HS-27A (cell line): Measurements from ENCODE around the gene TCF7L1.
"Not testable (repeated sequence)": the region's sequence is repeated elsewhere in the genome, so short reads cannot be mapped to it uniquely, and the experiment has no call there.

Experiments used
- DNase-seq: peaks from one replicate; pipeline ENCODE4 v3.0.0-alpha.2; 2012; ENCODE audit warnings: low read depth, missing footprints

Gene TCF7L1

DNA sequence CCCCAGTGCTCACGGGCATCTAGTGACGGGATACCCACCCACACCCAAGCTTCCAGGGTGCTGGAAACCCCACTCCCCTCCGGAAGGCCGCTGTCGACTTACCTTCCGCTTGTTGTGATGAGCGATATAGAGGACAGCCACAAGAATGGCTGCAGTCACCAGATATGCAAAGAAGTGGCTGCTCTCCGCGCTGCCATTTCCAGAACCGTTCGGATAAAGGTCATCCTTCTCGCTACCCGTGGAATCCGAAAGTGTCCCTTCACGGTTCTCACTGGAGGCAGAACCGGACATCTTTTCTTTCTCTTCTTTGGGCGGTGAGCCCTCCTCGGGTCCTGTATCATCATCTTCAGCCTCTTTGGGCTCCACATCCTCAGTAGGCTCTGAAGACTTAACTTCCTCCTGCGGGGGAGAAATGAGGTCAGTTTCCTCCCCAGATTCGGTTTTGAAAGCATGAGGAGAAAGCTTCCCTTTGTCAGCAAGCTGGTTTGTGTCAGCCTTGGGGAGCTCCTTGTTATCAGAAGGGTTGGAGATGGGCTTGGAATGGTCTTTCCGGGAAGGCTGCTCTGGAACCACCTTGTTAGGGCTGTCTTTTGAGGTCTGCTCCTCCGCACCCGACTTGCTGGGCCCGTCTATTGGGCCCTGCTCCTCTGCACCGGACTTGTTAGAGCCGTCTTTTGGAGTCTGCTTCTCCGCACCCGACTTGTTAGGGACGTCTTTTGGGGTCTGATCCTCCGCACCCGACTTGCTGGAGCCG lies 193.4 kb downstream of the TCF7L1 start:
- DNase-seq = no peak

DNA sequence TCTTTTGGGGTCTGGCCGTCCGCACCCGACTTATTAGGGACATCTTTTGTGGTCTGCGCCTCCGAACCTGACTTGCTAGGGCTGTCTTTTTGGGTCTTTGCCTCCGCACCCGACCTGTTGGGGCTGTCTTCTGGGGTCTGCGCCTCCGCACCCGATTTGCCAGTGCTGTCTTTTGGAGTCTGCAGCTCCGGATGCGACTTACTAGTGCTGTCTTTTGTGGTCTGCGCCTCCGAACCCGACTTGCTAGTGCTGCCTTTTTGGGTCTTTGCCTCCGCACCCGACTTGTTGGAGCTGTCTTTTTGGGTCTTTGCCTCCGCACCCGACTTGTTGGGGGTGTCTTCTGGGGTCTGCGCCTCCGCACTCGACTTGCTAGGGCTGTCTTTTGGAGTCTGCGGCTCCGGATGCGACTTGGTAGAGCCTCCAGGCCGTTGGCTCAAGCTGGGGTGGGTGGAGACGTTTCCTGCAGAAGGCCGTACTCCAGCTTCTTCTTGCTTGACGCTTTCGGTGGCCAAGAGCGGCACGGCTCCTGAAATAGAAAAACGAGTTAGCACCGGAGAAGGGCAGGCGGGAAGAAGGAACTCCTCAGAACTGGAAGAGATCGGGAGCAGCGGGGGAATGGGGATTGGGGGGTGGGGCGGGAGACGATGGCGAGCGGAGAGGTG lies 194.1 kb downstream of the TCF7L1 start:
- peak; percentile 26 for DNase-seq

DNA sequence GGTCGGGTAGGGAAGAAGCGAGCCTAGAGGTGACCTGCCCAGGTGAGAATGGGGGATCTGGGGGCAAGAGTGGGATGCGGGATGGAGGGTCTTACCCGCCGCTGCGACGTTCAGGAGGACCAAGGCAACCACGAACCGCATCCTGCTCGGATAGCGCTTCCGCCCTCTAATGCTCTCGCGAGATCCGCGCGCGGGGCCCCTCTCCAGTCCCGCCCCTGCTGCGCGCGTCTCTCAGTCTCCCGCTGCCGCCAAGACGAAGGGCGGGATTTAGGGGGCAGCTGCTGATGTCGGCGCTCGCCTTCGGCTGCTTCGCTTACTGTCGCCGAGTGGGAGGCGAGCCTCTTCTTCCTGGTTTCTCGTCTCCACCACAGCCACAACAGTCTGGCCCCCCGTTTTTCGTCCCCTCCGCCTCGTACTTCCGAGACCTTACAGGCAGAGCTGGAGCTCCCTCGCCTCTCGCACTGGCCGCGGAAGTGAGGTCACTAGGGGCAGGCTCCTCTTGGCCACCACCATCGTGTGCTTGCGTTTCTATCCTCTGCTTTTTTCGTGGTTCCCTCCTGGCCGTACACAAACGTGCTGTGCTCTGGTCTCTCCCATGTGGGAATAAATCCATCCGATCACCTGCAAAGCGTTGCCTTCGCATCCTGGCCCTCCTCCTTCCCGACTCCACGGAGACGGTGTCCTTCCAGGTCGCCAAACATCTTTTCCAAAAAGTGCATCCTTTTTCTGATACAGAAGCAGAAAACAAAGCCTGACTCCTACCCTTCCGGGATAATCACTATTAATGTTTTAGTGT lies 194.8 kb downstream of the TCF7L1 start, which contains the start of gene TGOLN2:
TSS of gene TGOLN2 (minus strand) at position 168 of the 796 bp plus-strand sequence. CDS start at position 141, 27 bp downstream.
- DNase-seq = peak; percentile 84

DNA sequence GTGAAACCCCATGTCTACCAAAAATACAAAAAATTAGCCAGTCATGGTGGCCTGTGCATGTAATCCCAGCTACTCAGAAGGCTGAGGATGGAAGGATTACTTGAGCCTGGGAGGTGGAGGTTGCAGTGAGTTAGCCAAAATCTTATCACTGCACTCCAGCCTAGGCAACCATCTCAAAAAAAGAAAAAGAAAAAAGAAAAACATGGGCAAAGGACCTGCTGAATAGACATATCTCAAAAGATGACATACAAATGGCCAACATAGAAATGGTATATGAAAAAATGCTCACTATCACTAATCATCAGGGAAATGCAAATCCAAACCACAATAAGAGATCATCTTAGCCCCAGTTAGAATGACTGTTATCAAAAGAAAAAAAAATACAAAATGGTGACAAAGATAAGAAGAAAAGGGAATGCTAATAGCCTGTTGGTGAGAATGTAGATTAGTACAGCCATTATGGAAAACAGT lies 196.0 kb downstream of the TCF7L1 start:
- DNase-seq = no peak

DNA sequence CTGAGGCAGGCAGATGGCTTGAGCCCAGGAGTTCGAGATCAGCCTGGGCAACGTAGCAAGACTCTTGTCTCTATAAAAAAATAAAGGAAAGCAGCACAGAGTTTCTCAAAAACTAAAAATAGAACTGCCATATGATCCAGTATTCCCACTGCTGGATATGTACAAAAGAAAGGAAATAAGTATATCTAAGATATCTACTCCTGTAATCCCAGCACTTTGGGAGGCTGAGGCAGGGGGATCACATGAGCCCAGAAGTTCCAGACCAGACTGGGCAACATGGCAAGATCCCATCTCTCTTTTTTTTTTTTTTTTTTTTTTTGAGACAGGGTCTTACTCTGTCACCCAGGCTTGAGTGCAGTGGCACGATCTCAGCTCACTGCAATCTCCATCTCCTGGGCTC lies 196.5 kb downstream of the TCF7L1 start:
- DNase-seq = not testable (repeated sequence)

DNA sequence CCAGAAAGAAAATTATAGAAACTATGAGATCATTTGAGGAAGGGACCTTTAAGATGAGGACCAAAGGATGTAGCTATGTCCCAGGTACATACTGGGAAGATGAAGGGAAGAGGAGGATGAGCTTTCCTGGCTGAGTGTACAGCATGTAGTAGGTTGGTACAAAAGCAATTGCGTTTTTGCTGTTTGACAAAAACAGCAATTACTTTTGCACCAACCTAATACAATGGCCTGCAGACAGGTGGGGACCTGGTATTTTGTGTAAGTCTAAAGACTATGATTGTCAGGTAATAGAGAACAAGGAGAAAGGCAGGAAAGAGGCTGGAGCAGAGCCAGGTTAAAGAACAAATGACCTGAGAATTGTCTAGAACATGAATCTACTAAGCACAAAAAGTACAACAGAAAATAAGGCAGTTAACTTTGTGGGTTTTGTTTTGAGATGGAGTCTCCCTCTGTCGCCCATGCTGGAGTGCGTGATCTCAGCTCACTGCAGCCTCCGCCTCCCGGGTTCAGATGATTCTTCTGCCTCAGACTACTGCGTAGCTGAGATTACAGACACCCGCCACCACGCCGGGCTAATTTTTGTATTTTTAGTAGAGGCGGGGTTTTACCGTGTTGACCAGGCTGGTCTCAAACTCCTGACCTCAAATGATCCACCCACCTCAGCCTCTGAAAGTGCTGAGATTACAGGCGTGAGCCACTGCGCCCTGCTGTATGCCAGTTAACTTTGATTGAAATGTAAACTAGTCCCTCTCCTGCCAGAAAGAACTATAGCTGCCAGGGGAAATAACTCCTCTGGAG lies 197.8 kb downstream of the TCF7L1 start:
- no peak for DNase-seq

DNA sequence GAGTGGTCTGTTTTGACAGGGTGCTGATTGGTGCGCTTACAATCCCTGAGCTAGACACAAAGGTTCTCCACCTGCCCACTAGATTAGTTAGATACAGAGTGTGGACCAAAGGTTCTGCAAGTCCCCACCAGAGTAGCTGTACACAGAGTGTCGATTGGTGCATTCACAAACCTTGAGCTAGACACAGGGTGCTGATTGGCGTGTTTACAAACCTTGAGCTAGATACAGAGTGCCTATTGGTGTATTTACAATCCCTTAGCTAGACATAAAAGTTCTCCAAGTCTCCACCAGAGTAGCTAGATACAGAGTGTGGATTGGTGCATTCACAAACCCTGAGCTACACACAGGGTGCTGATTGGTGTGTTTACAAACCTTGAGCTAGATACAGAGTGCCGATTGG lies 200.7 kb downstream of the TCF7L1 start:
- DNase-seq = not testable (repeated sequence)

DNA sequence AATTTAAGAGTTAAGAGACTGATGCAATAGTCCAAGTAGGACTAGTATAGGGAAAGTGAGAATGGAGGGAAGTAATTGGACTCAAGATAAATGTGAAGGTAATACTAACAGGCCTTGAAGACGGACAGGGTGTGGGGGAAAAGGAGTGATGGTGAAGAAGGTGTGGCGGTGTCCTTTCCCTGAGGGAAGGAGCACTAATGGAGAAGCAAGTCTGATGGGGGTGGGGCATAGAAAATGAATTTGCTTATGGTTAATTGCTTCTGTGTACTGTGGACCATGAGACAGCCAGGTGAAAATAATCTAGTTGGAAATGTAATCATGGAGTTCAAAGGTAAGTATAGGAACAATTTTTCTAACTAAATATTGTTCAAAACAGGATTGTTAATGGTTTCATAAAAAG lies 201.7 kb downstream of the TCF7L1 start:
- DNase-seq = no peak

DNA sequence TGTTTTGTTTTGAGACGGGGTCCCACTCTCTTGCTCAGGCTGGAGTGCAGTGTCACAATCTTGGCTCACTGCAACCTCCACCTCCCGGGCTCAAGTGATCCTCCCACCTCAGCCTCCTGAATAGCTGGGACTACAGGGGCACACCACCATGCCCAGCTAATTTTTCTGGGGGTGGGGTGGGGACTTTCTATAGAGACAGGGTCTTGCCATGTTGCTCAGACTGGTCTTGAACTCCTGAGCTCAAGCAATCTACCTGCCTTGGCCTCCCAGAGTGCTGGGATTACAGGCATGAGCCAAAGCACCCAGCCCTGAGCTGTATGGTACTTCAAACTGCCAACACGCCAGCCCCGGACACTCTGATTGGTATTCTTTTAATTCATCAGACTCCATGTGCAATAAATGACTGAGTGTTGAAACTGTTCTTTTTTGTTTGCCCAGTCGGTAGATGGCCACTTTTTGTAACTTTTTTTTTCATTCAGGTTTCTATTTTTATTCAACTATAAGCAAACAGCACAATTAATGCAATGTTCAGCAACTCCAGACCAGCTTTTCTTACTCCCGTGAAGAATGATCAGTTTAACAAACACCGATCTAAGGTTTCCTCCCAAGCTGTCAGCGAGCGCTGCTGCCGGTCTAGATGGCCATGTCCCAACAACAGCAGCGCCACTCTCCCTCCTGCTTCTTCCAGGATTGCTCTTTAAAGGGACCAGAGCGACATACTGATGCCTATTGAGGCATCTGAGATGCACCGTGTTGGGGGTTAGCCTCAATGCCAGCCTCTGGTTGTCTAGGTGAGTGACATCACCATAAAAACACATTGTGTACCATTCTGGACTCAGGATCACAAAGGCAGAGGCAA lies 207.1 kb downstream of the TCF7L1 start:
- DNase-seq = no peak

DNA sequence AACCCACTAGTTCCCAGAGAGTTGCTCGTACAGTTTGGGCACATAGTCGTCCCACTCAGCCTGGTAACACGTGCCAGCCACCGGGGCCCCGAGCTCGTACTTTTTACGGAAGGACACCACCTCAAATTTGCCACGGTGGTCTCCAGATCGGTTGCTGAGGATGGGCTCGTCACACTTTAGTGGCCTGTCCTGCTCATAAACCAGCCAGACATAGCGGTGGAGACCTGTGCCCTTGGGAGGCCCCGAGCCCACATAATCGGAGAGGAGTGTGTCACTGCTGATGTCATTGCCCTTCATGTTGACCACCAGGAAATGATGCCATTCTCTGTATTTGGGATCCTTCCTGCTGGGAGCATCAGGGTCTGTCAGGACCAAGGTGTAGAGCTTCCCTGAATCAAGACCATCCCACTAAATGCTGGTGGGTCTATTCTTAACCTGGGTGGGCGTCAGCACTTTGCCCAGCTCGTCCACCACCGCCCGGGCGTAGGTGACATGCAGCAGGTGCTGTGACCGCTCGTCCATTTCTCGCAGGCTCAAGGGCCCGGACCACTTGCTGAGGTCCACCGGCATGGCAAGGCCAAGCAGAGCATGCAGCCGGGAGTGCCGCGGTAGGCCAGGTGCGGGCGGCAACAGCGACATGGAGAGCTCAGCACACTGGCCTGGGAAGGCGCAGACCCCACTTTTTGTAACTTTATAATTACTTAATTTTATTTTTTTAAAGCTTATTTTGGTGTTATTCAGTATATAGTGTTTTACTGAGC lies 208.3 kb downstream of the TCF7L1 start:
- no peak for DNase-seq

DNA sequence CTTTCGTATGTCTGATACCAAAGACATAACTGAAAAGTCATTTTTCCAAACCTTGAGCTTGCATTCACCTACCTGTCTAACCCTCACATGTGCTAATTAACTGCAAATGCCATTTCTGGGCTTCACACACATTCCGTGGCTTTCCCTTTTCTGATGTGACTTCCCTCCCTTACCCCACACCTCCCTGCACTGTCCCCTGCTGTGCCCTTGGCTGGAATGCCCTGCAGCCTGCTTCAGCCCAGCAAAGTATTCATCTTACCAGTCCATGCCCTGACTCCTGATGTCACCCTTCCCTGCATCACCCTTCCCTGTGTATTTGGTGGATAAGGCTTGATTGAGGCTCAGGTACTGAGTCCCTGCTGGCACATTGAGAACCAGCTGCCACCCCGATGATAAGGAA lies 209.0 kb downstream of the TCF7L1 start:
- DNase-seq = no peak

DNA sequence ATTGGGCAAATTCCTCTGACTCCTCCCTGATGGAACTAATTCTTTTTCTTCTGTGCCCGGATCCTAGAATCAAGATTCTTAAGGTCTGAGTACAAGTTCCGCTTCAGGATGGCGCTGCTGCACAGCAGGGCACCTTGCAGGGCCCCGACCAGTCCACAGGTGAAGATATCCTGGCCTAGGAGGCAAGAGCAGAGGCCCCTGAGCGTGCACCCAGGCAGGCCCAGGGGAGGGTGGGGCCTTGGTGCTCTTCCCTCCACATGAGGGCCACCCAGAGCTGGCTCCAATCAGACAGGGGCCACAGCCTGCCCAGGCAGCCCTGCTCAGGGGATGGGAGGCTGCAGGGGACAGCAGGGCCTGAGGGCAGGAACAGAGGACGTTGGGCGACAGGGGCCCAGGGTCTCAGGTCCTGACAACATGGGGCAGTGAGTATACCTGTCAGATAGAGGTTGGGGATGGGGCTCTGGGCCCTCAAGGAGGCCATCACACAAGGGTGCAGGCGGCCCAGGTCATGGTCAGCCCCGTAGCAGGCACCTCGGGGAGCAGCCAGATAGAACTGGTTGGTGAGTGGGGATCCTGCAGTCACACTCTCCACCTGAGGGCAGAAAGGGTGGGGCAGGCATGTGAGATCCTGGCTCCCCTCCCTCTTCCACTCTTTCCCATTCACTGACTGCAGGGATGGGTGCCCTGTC lies 210.2 kb downstream of the TCF7L1 start:
- not testable (repeated sequence) for DNase-seq

DNA sequence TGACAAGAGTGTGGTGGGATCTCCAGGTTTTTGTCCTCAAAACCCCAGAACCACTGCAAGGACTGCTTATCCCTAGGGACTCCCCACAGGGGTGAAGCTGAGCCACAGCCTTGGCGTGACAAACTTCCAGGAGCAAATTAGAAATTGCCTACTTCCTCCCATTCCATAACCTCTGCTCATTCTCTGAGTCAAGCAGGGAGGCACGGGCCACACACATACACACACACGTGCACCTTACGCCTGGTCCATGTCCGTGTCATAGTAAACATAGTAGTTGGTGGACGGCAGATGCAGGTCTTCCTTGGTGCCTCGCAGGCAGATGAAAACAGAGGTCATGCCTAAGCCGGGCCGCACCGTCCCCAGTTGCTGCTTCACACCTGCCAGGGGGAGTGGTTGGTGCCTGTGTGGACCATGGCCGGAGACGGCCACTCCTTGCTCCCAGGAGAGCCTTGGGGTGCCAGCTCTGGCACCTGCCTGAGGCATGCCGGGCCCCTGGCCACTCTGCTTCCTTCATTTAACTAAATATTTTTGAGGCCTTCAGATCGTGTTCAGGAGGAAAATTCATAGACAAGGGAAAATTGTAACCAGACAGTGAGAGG lies 211.3 kb downstream of the TCF7L1 start:
- DNase-seq = no peak

DNA sequence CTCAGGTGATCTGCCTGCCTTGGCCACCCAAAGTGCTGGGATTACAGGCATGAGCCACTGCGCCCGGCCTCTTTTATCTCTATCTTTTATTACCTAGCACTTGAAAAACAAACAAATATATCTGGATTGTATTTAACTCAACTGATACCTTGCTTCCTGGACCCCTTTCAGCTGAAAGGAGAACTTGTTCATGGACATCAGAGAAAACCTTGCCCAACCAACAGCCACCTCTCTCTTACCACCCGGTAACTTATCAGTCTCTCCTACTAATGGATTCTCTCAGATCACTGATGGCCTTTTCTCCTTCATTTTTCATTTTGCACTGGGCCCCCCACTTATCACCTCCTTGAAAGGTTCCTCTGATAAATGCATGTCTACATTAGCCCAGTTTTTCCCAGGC lies 214.4 kb downstream of the TCF7L1 start:
- no peak for DNase-seq

DNA sequence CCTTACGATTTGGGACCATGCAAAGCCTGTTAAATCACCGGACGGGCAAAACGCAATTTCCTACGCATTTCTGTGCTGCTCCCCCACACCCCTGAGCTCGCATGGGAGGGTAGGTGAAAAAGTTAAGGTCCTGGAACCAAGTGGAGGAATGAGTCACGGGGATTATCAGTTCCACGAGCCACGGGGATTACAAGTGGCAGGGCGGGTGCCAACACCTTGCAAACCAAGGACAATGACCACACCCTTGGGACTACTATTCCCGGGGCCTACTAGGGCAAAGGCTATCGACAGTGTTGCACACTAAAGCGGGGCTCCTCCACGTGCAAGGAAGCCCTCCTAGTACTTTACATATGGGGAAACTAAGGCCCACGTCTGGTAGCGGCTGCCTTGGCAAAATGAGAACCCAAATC lies 220.7 kb downstream of the TCF7L1 start:
- peak; percentile 26 for DNase-seq

DNA sequence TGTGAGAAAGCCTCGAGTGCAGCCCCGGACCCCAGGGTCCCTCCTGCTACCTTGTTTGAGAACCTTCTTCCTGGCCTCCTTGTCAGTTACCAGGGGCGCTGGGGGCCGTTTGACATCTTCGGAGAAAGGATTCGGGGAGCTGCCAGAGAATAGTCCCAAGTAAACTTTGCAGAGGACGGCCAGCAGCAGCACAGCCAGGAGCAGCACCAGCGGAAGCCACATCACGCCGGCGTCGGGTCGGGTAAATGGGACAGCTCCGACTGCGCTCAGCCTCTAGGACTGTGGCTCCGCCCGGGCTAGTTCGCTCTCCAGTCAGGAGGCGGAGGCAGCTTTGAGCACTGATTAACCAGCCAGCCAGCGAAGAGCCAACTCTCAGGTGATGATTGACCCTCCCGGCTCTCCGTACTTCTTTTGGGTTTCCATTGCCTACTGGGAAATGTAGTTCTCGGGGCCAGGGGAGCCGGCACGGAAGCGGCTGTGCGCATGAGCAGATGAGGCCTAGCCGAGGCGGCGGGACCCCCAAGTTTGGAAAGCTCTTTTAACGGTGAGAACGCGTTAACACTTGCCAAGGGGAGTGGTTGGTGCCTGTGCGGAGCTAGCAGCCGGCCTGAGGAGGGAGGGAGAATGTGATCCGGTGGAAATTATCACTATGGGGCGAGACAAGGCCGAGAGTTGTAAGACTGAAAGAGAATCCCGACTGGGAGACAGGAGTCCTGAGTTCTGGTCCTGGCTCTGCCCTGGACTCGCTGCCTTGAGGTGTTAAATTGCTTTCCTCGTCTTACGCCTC lies 221.3 kb downstream of the TCF7L1 start, which contains the start of the genes ELMOD3 and RETSAT:
TSS of gene ELMOD3 (plus strand) at position 484 of the 787 bp plus-strand sequence. CDS start 2,430 bp downstream, outside the sequence.
TSS of gene RETSAT (minus strand) at position 243 of the 787 bp plus-strand sequence. CDS start at position 222, 21 bp downstream.
- peak; percentile 100 for DNase-seq

DNA sequence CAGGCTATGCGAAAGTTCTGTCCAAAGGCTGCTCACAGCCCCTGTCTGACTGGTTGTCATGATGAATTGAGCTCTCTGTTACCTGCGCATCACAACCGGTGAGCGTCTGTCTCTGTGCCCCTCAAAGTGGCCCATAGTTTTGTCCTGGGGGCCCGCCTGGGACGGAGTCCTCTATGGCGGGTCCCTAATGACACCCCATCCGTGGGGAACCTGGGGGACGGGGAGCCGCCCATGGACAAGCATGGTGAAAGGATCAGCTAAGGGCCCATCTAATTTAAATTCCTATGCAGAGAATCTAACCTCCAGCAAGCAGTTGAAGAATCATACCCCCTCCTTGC lies 221.8 kb downstream of the TCF7L1 start:
- peak; percentile 12 for DNase-seq

DNA sequence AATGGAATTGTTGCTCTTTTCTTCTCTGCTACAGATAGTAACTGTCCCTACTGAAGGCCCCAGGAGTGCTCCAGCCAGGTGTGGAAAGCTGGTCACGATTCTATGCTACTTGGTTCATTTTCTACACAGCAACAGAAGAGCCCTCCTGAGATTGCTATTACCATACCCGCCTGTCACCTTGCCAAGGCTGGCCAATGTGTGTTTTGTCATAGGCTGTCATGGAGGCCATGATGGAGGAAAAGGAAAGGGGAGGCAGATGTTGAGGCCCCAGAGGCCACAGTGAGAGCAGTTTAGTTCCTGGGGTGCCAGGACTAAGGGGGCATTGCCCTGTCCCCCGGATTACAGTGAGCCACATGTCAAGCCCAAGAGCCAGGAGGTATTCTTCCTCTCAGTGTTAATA lies 222.3 kb downstream of the TCF7L1 start:
- DNase-seq = no peak
